ENCODE data around the gene YOD1.

DNA sequence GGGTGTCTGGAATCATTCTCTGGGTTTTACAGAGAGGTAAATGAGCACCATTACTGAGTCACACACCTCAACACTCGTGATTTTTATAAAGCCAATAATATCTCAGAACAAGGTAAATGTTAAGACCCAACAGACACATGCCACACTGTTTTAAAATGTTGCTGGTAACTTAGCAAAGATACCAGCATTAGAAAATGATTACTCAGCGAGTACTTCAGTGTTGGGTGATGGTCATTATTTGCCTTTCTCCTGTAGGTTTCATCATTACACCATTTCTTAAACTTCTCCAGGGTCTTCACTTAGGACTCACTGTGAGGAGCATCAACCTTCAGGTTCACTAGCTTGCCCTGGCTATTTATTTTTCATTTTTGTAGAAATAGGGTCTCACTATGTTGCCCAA, 30.8 kb upstream of the YOD1 start:
- TF ChIP-seq, protein P1, sequence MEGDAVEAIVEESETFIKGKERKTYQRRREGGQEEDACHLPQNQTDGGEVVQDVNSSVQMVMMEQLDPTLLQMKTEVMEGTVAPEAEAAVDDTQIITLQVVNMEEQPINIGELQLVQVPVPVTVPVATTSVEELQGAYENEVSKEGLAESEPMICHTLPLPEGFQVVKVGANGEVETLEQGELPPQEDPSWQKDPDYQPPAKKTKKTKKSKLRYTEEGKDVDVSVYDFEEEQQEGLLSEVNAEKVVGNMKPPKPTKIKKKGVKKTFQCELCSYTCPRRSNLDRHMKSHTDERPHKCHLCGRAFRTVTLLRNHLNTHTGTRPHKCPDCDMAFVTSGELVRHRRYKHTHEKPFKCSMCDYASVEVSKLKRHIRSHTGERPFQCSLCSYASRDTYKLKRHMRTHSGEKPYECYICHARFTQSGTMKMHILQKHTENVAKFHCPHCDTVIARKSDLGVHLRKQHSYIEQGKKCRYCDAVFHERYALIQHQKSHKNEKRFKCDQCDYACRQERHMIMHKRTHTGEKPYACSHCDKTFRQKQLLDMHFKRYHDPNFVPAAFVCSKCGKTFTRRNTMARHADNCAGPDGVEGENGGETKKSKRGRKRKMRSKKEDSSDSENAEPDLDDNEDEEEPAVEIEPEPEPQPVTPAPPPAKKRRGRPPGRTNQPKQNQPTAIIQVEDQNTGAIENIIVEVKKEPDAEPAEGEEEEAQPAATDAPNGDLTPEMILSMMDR (IDR thresholded peaks at IDR 0.05; ENCODE audit: insufficient read depth, low read length), result no peak
- TF ChIP-seq POLR2AphosphoS5 (IDR thresholded peaks at IDR 0.05; ENCODE audit: low read depth), result no peak
